Measurements from ENCODE around the gene MICALL1. TPM values are rescaled to one million over a fixed set of nuclear protein-coding genes. Genes with fewer than 3 reads are reported as not detected.

Gene MICALL1
- total and polyA plus RNA-seq, 9 of the 15 experiments (the other 6 are each of a cell fraction or from before 2014, with no cell fraction given) = 0.32 to 21.5 (median 6.1) TPM

- TF ChIP-seq SIN3A (IDR thresholded peaks at IDR 0.05; ENCODE audit: borderline replicate concordance in 2 of 2, control insufficient read depth in 1 of 2, low read depth in 2 of 2, low read length in 2 of 2) (no peak), ZNF75A (CRISPR knock-in tag; IDR thresholded peaks at IDR 0.05) (no peak)
Observed at GRCh38 chr22:37979782-37980181, 73.7 kb downstream of the MICALL1 start (continued).

- H3K9ac ChIP-seq (ENCODE audit: insufficient read depth in 1 of 2, low read depth in 2 of 2, low read length in 2 of 2) = no peak overlapping the region; a peak in 1 of 4 replicates
- H3K27me3 ChIP-seq (ENCODE audit: control insufficient read depth in 2 of 2, insufficient read depth in 2 of 2, low read length in 2 of 2) = no peaks in the 10 kb centered on the region
- H3K4me2 ChIP-seq (ENCODE audit: insufficient read depth, low read length) = no peak overlapping the region
- H3K9me3 ChIP-seq (replicated peaks; ENCODE audit: control insufficient read depth, insufficient read depth, low read depth, low read length) = no peaks in the 10 kb centered on the region
- H3K27ac ChIP-seq (ENCODE audit: extremely low read depth, low read depth, low read length) = no peak overlapping the region
- H2AFZ ChIP-seq (ENCODE audit: low read depth, low read length) = no peak overlapping the region
- intact Hi-C loops (cut with micrococcal nuclease) (no loop called here), in situ Hi-C loops (cut with MboI) (no loop called here)
- no TSS peak for BruUV-seq (replicated peaks)
- ATAC-seq = no peak
- POLR2A ChIA-PET = no interaction called here
- CTCF ChIA-PET (ENCODE audit: low intra/inter-chr PET ratio) = no interaction called here
- peaks cover 0 to 7% of the 10 kb centered on the region in 2 experiments; a peak in 2 of 5 replicates for H3K4me1 ChIP-seq (replicated peaks in 1 of 2; ENCODE audit: control insufficient read depth in 2 of 2, insufficient read depth in 2 of 2, low read length in 2 of 2)
- no peak overlapping the region for H3K4me3 ChIP-seq
- TF ChIP-seq SMARCB1 (IDR thresholded peaks at IDR 0.05; ENCODE audit: insufficient read length, low read depth) = no peak
- TF ChIP-seq ZNF263 (CRISPR knock-in tag; IDR thresholded peaks at IDR 0.05; ENCODE audit: borderline replicate concordance) = no peak
- TF ChIP-seq RAD21 (CRISPR knock-in tag; conservative IDR thresholded peaks at IDR 0.05 in 1 of 2, IDR thresholded peaks at IDR 0.05 in 1 of 2) = no peak
- no peak for TF ChIP-seq MAX (CRISPR knock-in tag; IDR thresholded peaks at IDR 0.05)
- TF ChIP-seq POLR3A (IDR thresholded peaks at IDR 0.05; ENCODE audit: borderline replicate concordance, extremely low read depth, insufficient read depth, insufficient read length) = no peak
- no peak for TF ChIP-seq CHAMP1 (IDR thresholded peaks at IDR 0.05)
- no peak for TF ChIP-seq HES1 (IDR thresholded peaks at IDR 0.05; ENCODE audit: low read depth)
- no peak for TF ChIP-seq MITF (IDR thresholded peaks at IDR 0.05)
- TF ChIP-seq ASH1L (IDR thresholded peaks at IDR 0.05; ENCODE audit: borderline replicate concordance, low read depth, partially characterized antibody) = no peak
- no peak for TF ChIP-seq CTBP1 (IDR thresholded peaks at IDR 0.05; ENCODE audit: borderline replicate concordance)
- H3K36me3 ChIP-seq (ENCODE audit: control insufficient read depth, insufficient read depth, low read length) = no peaks in the 10 kb centered on the region
- no peak for DNase-seq (ENCODE audit: extremely low read depth in 1 of 4, low spot score in 3 of 4)
- H4K20me1 ChIP-seq (replicated peaks; ENCODE audit: control insufficient read depth, insufficient read depth, low read length) = no peaks in the 10 kb centered on the region
- H3K9me1 ChIP-seq (ENCODE audit: control insufficient read depth, insufficient read depth, low read length) = no peaks in the 10 kb centered on the region
- no peaks in the 10 kb centered on the region for H3K79me2 ChIP-seq (ENCODE audit: control insufficient read depth, insufficient read depth, low read length)
- FAIRE-seq = no peak
- WGBS (ENCODE audit: insufficient coverage, low coverage, missing lambda C conversion rate) = 51% methylated on average over 5 of the region's 6 CpGs
Observed at GRCh38 chr22:37981282-37982011, 75.3 kb downstream of the MICALL1 start.

All from K562 (cell line).